ENCODE measurements around the gene SLC5A6.

- TF ChIP-seq CTCF (IDR thresholded peaks at IDR 0.05), result no peak
- TF ChIP-seq POLR2A (IDR thresholded peaks at IDR 0.05), result no peak
These were observed 26.9 kb upstream of the SLC5A6 start for GRCh38 chr2:27238976-27239375.

All from body of pancreas (tissue), 4 donors.